Measurements from ENCODE around the gene RDH5.

- TF ChIP-seq CTCF (IDR thresholded peaks at IDR 0.05) (no peak), POLR2A (IDR thresholded peaks at IDR 0.05) (no peak)
These were observed 21.9 kb downstream of the RDH5 start for GRCh38 chr12:55741931-55742680.
